DND-41 (cell line): ENCODE results near the gene PADI4.

ENCODE experiments used
- ATAC-seq: fragments of 200-7000 bp; cut with Tn5 transposase; 3 replicates; pipeline ENCODE4 v1.9.1; 2021; ENCODE audit warnings: low read depth; ENCODE audit not compliant: insufficient read depth
- DNase-seq: peaks from one replicate; pipeline ENCODE4 v3.0.0-alpha.2; 2020
- H2AFZ ChIP-seq: 2 replicates; pipeline ENCODE4 v1.6.0; 2012; ENCODE audit warnings: low read depth, low read length
- H3K27ac ChIP-seq: 2 replicates; pipeline ENCODE4 v1.5.1; 2012; ENCODE audit warnings: low read length, inconsistent platforms
- H3K27me3 ChIP-seq: fragments of 200-600 bp; sonication (generic); 2 replicates; pipeline ENCODE4 v1.6.0; 2012; ENCODE audit warnings: low read length, mild to moderate bottlenecking, inconsistent platforms; ENCODE audit not compliant: insufficient read depth, poor library complexity
- H3K36me3 ChIP-seq: 2 replicates; pipeline ENCODE4 v1.5.1; 2012; ENCODE audit warnings: low read length, inconsistent platforms; ENCODE audit not compliant: insufficient read depth
- H3K4me1 ChIP-seq: 2 replicates; pipeline ENCODE4 v1.5.1; 2012; ENCODE audit warnings: mild to moderate bottlenecking, low read length; ENCODE audit not compliant: insufficient read depth
- H3K4me2 ChIP-seq: 2 replicates; pipeline ENCODE4 v1.6.0; 2012; ENCODE audit warnings: mild to moderate bottlenecking, moderate library complexity, low read length, inconsistent platforms; ENCODE audit not compliant: insufficient read depth
- H3K4me3 ChIP-seq, 2 experiments: fragments of 200-600 bp in 1 of 2; shearing (Covaris generic) in 1 of 2; 2 replicates each; pipeline ENCODE4 v1.5.1; 2012 to 2016; ENCODE audit warnings: inconsistent platforms in 2 of 2, low read length in 2 of 2, mild to moderate bottlenecking in 2 of 2, low read depth in 1 of 2, moderate library complexity in 1 of 2
- H3K79me2 ChIP-seq: 2 replicates; pipeline ENCODE4 v1.6.0; 2012; ENCODE audit warnings: low read length, inconsistent platforms; ENCODE audit not compliant: insufficient read depth
- H3K9ac ChIP-seq: 2 replicates; pipeline ENCODE4 v1.6.0; 2012; ENCODE audit warnings: low read depth, mild to moderate bottlenecking, inconsistent platforms, low read length, moderate library complexity
- H3K9me3 ChIP-seq: 2 replicates; pipeline ENCODE4 v1.5.1; 2012; ENCODE audit warnings: low read length, moderate library complexity, mild to moderate bottlenecking, inconsistent platforms; ENCODE audit not compliant: insufficient read depth, severe bottlenecking
- H4K20me1 ChIP-seq: 2 replicates; pipeline ENCODE4 v1.6.0; 2012; ENCODE audit warnings: low read length; ENCODE audit not compliant: insufficient read depth
- CTCF ChIP-seq: IDR thresholded peaks from 2 replicates; pipeline ENCODE4 v1.5.1; 2012; ENCODE audit warnings: borderline replicate concordance, low read length, moderate library complexity, mild to moderate bottlenecking; ENCODE audit not compliant: poor library complexity, severe bottlenecking; ENCODE audit errors: extremely low read depth
- EZH2 ChIP-seq: IDR thresholded peaks from 3 replicates; pipeline ENCODE4 v1.6.1; 2012; ENCODE audit warnings: borderline replicate concordance, low read depth, mild to moderate bottlenecking, moderate library complexity, low read length, inconsistent platforms; ENCODE audit not compliant: severe bottlenecking

Gene PADI4

GRCh38 chr1:17335821-17336710, 28.1 kb downstream of the PADI4 start:
- no peak overlapping the region for H2AFZ ChIP-seq
- no peaks in the 10 kb centered on the region for H3K27me3 ChIP-seq
- no peak overlapping the region for H3K27ac ChIP-seq
- no peak for TF ChIP-seq EZH2
- peak; percentile 84 for TF ChIP-seq CTCF
- ATAC-seq (peak; percentile 78; the same call in 2 of the 3 replicates), DNase-seq (peak; percentile 57)
- peaks cover 7% of the 10 kb centered on the region for H4K20me1 ChIP-seq
- no peaks in the 10 kb centered on the region for H3K36me3 ChIP-seq
- H3K9me3 ChIP-seq, result no peaks in the 10 kb centered on the region
- no peak overlapping the region for H3K9ac ChIP-seq
- no peaks in the 10 kb centered on the region for H3K79me2 ChIP-seq
- no peak overlapping the region for H3K4me2 ChIP-seq
- H3K4me1 ChIP-seq, result no peaks in the 10 kb centered on the region
- H3K4me3 ChIP-seq, result no peak overlapping the region

- Histone ChIP-seq H3K36me3 (no peaks in the 10 kb centered on the region), H3K9ac (no peak overlapping the region), H3K4me3 (no peak overlapping the region), H3K27me3 (no peaks in the 10 kb centered on the region), H3K4me2 (no peak overlapping the region), H3K27ac (no peak overlapping the region), H2AFZ (no peak overlapping the region), H3K4me1 (no peaks in the 10 kb centered on the region), H3K79me2 (no peaks in the 10 kb centered on the region), H3K9me3 (no peaks in the 10 kb centered on the region), H4K20me1 (peaks cover 7% of the 10 kb centered on the region)
- DNase-seq, result no peak
- ATAC-seq, result no peak
- TF ChIP-seq EZH2, result no peak
- no peak for TF ChIP-seq CTCF
Measured at GRCh38 chr1:17338706-17339493, 30.9 kb downstream of the PADI4 start.

GRCh38 chr1:17339521-17339920, 31.5 kb downstream of the PADI4 start:
- Histone ChIP-seq H4K20me1 (peaks cover 7% of the 10 kb centered on the region), H3K9me3 (no peaks in the 10 kb centered on the region), H3K27me3 (no peaks in the 10 kb centered on the region), H3K9ac (no peak overlapping the region), H3K27ac (no peak overlapping the region), H3K4me2 (no peak overlapping the region), H2AFZ (no peak overlapping the region), H3K4me3 (no peak overlapping the region), H3K4me1 (no peaks in the 10 kb centered on the region), H3K79me2 (no peaks in the 10 kb centered on the region), H3K36me3 (no peaks in the 10 kb centered on the region)
- ATAC-seq, result no peak
- DNase-seq, result no peak
- TF ChIP-seq EZH2 (no peak), CTCF (no peak)
